IPS-20b (cell line): ENCODE measurements around the gene H6PD.

Experiments
- H3K27ac ChIP-seq: one replicate; pipeline ENCODE4 v1.5.1; 2013; ENCODE audit warnings: low read length
- H3K27me3 ChIP-seq: 2 replicates; pipeline ENCODE4 v1.6.1; 2013; ENCODE audit warnings: mild to moderate bottlenecking, low read length, inconsistent platforms; ENCODE audit not compliant: insufficient read depth
- H3K36me3 ChIP-seq: 2 replicates; pipeline ENCODE4 v1.6.1; 2013; ENCODE audit warnings: low read depth, mild to moderate bottlenecking, inconsistent platforms, low read length, moderate library complexity; ENCODE audit not compliant: insufficient read depth
- H3K4me1 ChIP-seq: 2 replicates; pipeline ENCODE4 v1.6.1; 2013; ENCODE audit warnings: mild to moderate bottlenecking, control low read depth, inconsistent platforms, low read length, moderate library complexity; ENCODE audit not compliant: insufficient read depth
- H3K4me3 ChIP-seq: 2 replicates; pipeline ENCODE4 v1.5.1; 2013; ENCODE audit warnings: mild to moderate bottlenecking, low read length, inconsistent platforms
- H3K9ac ChIP-seq: 2 replicates; pipeline ENCODE4 v1.6.1; 2013; ENCODE audit warnings: low read depth, mild to moderate bottlenecking, inconsistent platforms, low read length, moderate library complexity
- H3K9me3 ChIP-seq: 2 replicates; pipeline ENCODE4 v1.6.1; 2013; ENCODE audit warnings: mild to moderate bottlenecking, low read depth, low read length, inconsistent platforms; ENCODE audit not compliant: insufficient read depth

H6PD gene

GRCh38 chr1:9212735-9213134, 21.8 kb upstream of the H6PD start:
- H3K9ac ChIP-seq, result no peak overlapping the region
- H3K4me3 ChIP-seq, result no peak overlapping the region
- no peaks in the 10 kb centered on the region for H3K4me1 ChIP-seq
- H3K27ac ChIP-seq, result no peak overlapping the region
- H3K27me3 ChIP-seq, result no peaks in the 10 kb centered on the region
- H3K9me3 ChIP-seq, result no peaks in the 10 kb centered on the region
- no peaks in the 10 kb centered on the region for H3K36me3 ChIP-seq

DNA sequence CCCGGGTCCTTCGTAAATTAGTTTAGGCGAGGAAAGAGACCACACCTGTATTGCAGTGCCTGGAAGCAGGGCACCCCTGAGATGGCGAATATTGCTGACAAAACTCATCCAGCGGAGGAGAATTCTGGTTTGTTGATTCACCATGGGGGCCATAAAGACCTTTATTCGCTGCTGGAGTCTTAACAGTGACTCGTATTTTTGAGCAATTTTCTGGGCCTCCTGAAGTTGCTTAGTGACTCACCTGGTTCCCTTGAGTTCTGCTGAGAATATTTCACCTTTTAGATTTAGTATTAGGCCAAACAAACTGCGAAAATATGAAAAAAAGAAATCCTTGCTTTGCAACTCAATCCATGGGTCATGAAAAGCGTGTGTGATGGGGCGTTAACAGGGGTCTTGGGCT, 20.6 kb upstream of the H6PD start:
- Histone ChIP-seq H3K36me3 (no peaks in the 10 kb centered on the region), H3K27ac (no peak overlapping the region), H3K4me1 (no peaks in the 10 kb centered on the region), H3K9me3 (no peaks in the 10 kb centered on the region), H3K9ac (no peak overlapping the region), H3K4me3 (no peak overlapping the region), H3K27me3 (no peaks in the 10 kb centered on the region)

DNA sequence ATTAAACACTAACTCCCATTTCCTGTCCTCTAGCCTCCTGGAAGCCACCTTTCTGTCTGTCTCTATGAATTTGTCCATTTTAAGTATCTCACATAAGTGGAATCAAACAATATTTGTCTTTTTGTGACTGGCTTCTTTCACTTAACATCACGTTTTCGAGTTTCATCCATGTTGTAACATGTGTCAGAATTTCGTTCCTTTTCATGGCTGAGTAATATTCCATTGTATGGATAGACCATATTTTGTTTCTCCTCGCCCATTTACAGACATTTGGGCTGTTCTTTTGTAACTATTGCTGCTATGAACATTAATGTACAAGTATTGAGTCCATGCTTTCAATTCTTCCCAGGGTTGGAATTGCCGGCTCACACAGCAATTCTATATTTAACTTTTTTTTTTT, 15.7 kb upstream of the H6PD start:
- no peak overlapping the region for H3K27ac ChIP-seq
- no peaks in the 10 kb centered on the region for H3K27me3 ChIP-seq
- H3K9ac ChIP-seq, result no peak overlapping the region
- H3K4me3 ChIP-seq, result no peak overlapping the region
- no peaks in the 10 kb centered on the region for H3K4me1 ChIP-seq
- no peaks in the 10 kb centered on the region for H3K36me3 ChIP-seq
- H3K9me3 ChIP-seq, result no peaks in the 10 kb centered on the region

DNA sequence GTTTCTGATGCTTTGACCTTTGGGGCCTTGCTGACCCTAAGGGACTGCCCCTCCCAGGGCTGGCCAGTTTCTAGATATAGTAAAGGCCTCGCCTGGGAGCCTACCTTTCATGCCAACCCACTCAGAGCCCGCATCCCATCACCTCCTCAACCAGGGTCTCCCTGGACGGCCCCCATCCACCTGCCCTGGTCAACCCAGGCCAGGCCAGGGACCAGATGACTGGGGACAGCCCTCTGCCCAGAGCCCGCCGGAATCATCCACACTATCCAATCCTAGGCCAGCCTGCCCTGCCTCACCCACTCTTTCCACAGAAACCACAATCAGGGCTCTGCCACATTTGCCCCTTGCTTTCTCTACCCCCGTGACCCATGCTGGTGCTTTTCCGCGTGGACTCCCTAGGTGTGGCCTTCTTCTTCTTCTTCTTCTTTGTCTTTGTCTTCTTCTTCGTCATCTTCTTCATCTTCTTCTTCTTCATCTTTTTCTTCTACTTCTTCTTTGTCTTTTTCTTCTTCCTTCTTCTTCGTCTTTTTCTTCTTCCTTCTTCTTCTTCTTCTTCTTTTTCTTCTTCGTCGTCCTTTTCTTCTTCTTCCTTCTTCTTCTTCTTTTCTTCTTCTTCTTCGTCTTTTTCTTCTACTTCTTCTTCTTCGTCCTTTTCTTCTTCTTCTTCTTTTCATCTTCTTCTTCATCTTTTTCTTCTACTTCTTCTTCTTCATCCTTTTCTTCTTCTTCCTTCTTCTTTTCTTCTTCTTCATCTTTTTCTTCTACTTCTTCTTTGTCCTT, 11.5 kb upstream of the H6PD start:
- H3K4me1 ChIP-seq, result no peaks in the 10 kb centered on the region
- H3K9ac ChIP-seq, result no peak overlapping the region
- no peak overlapping the region for H3K4me3 ChIP-seq
- H3K27ac ChIP-seq, result no peak overlapping the region
- no peaks in the 10 kb centered on the region for H3K9me3 ChIP-seq
- no peaks in the 10 kb centered on the region for H3K36me3 ChIP-seq
- H3K27me3 ChIP-seq, result no peaks in the 10 kb centered on the region

DNA sequence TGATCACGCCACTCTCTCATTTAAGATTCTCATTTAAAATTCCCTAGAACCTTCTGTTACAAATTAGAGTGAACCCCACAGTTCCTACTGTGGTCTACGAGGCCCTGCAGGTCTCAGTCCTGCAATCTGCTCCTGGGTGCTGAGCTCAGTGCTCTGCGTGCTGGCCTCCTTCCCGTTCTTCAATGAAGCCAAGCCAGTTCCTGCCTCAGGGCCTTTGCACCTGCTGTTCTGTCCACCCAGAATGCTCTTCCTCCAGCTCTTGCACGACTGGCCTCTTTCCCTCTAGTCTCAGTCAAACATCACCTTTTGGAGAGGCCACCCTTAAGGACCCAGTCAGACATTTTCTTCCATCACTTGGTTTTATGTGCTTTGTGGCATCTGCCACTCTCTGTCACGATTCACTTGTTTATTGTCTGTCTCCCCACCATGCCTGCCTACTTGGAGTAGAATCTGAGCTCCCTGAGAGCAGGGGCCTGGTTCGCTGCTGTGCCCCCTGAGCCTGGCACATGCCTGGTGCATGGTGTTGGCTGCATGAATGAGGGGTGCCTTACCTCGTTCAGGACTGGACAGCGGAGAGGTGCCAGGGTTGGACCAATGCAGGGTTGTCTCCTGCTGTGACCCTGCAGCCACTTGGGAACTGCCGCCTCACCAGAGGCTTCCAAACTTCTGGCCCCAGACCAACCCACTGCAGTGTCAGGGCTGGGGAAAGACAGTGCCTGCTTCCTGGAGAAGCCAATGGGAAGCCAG, 9.7 kb upstream of the H6PD start:
- Histone ChIP-seq H3K9me3 (no peaks in the 10 kb centered on the region), H3K9ac (no peak overlapping the region), H3K4me1 (no peaks in the 10 kb centered on the region), H3K27me3 (no peaks in the 10 kb centered on the region), H3K27ac (no peak overlapping the region), H3K36me3 (no peaks in the 10 kb centered on the region), H3K4me3 (no peak overlapping the region)

- no peaks in the 10 kb centered on the region for H3K4me1 ChIP-seq
- no peaks in the 10 kb centered on the region for H3K27me3 ChIP-seq
- H3K27ac ChIP-seq, result no peak overlapping the region
- no peaks in the 10 kb centered on the region for H3K36me3 ChIP-seq
- no peak overlapping the region for H3K4me3 ChIP-seq
- no peak overlapping the region for H3K9ac ChIP-seq
- no peaks in the 10 kb centered on the region for H3K9me3 ChIP-seq
Observed at GRCh38 chr1:9225411-9225785, 9.2 kb upstream of the H6PD start.

- Histone ChIP-seq H3K27me3 (no peaks in the 10 kb centered on the region), H3K4me3 (no peak overlapping the region), H3K27ac (no peak overlapping the region), H3K9me3 (no peaks in the 10 kb centered on the region), H3K4me1 (peaks cover 4% of the 10 kb centered on the region; the same call in 1 of the 2 replicates), H3K9ac (no peak overlapping the region), H3K36me3 (no peaks in the 10 kb centered on the region)
Observed at GRCh38 chr1:9228609-9229008, 6.0 kb upstream of the H6PD start.

GRCh38 chr1:9229549-9229948, 5.0 kb upstream of the H6PD start:
- no peak overlapping the region for H3K27ac ChIP-seq
- no peaks in the 10 kb centered on the region for H3K27me3 ChIP-seq
- no peaks in the 10 kb centered on the region for H3K9me3 ChIP-seq
- H3K9ac ChIP-seq, result no peak overlapping the region
- H3K4me1 ChIP-seq, result peaks cover 4% of the 10 kb centered on the region; the same call in 1 of the 2 replicates
- H3K36me3 ChIP-seq, result no peaks in the 10 kb centered on the region
- H3K4me3 ChIP-seq, result no peak overlapping the region

- Histone ChIP-seq H3K4me3 (no peak overlapping the region), H3K4me1 (peaks cover 4% of the 10 kb centered on the region; the same call in 1 of the 2 replicates), H3K27ac (no peak overlapping the region), H3K9ac (no peak overlapping the region), H3K36me3 (no peaks in the 10 kb centered on the region), H3K27me3 (no peaks in the 10 kb centered on the region), H3K9me3 (no peaks in the 10 kb centered on the region)
Observed at GRCh38 chr1:9230869-9231533, 3.6 kb upstream of the H6PD start.

- no peak overlapping the region for H3K9ac ChIP-seq
Observed at GRCh38 chr1:9231648-9232332, 2.8 kb upstream of the H6PD start.

GRCh38 chr1:9233241-9233941, 1.2 kb upstream of the H6PD start:
- H3K27me3 ChIP-seq, result no peaks in the 10 kb centered on the region
- no peak overlapping the region for H3K4me3 ChIP-seq
- no peaks in the 10 kb centered on the region for H3K9me3 ChIP-seq
- H3K27ac ChIP-seq, result no peak overlapping the region
- no peaks in the 10 kb centered on the region for H3K36me3 ChIP-seq
- H3K4me1 ChIP-seq, result peaks cover 4% of the 10 kb centered on the region; the same call in 1 of the 2 replicates
- H3K9ac ChIP-seq, result no peak overlapping the region

More at GRCh38 chr1:9231648-9232332, 2.8 kb upstream of the H6PD start:
- no peak overlapping the region for H3K27ac ChIP-seq
- no peak overlapping the region for H3K4me3 ChIP-seq
- H3K9me3 ChIP-seq, result no peaks in the 10 kb centered on the region
- H3K27me3 ChIP-seq, result no peaks in the 10 kb centered on the region
- no peaks in the 10 kb centered on the region for H3K36me3 ChIP-seq
- peaks cover 4% of the 10 kb centered on the region; the same call in 1 of the 2 replicates for H3K4me1 ChIP-seq
